ENCODE measurements around the gene TMPRSS4.

GRCh38 chr11:118090545-118091162 is 13.8 kb downstream of the TMPRSS4 start:
- TF ChIP-seq EP300 (IDR thresholded peaks at IDR 0.05; ENCODE audit: low read depth in 2 of 2, low read length in 2 of 2) = 0 out of 4 replicates have a peak, but pooled peaks of 1 of the 2 experiments have one; percentile 9
- no peak for TF ChIP-seq EP300 (CRISPR knock-in tag; IDR thresholded peaks at IDR 0.05; ENCODE audit: borderline replicate concordance)
- TF ChIP-seq POLR2AphosphoS5 (IDR thresholded peaks at IDR 0.05; ENCODE audit: low read depth, low read length) = no peak
- no peak for TF ChIP-seq U2AF2 (IDR thresholded peaks at IDR 0.05; ENCODE audit: low read depth, low read length)
- no peak for TF ChIP-seq ZFP62 (CRISPR knock-in tag; IDR thresholded peaks at IDR 0.05)
- TF ChIP-seq MAZ (IDR thresholded peaks at IDR 0.05; ENCODE audit: borderline replicate concordance, low read depth, low read length) = no peak
- no peak for TF ChIP-seq MAZ (CRISPR knock-in tag; IDR thresholded peaks at IDR 0.05; ENCODE audit: low read depth)
- no peak for TF ChIP-seq TEAD2 (CRISPR knock-in tag; IDR thresholded peaks at IDR 0.05)
- TF ChIP-seq MAX (IDR thresholded peaks at IDR 0.05) = no peak
- TF ChIP-seq BRD4 (CRISPR knock-in tag; IDR thresholded peaks at IDR 0.05) = no peak
- no peak for TF ChIP-seq ZBTB25 (CRISPR knock-in tag; IDR thresholded peaks at IDR 0.05)

Data from HepG2 (cell line).